ENCODE measurements around the gene PGPEP1. TPM values are rescaled to one million over a fixed set of nuclear protein-coding genes. Genes with fewer than 3 reads are reported as not detected.

PGPEP1 gene
- polyA plus RNA-seq, 3 donors, result 10.3 to 25.1 (median 10.3) TPM

- intact Hi-C loops (cut with micrococcal nuclease), result loop anchor here in 1 of 2 donors (1.0 kb wide), 1 partner anchor 10 kb away; no protein-coding TSS in a partner anchor
- H3K27ac ChIP-seq (ENCODE audit: low read depth in 1 of 2, low read length in 2 of 2), result peak overlapping the region in 1 of 2 donors; percentile 43
- no peak for DNase-seq
- H3K9ac ChIP-seq (ENCODE audit: insufficient read depth, low read length, poor library complexity, severe bottlenecking), result no peak overlapping the region
- no peak overlapping the region for H3K4me3 Mint-ChIP-seq
- WGBS (ENCODE audit: insufficient coverage), result no CpG with 5 or more reads among the region's 4 CpGs
- H3K9me3 ChIP-seq (replicated peaks in 1 of 2; ENCODE audit: control insufficient read depth in 1 of 2, insufficient read depth in 1 of 2, low read length in 2 of 2), result no peaks in the 10 kb centered on the region
- H3K27ac Mint-ChIP-seq, result peak overlapping the region in 4 of 7 donors; percentile 28 to 41 (median 36)
- H4K20me1 ChIP-seq (ENCODE audit: insufficient read depth, low read length), result no peaks in the 10 kb centered on the region
- H3K27me3 Mint-ChIP-seq (ENCODE audit: low read depth in 3 of 3), result peaks cover 0 to 5% (median 0%) of the 10 kb centered on the region in 3 donors
- H3K4me1 Mint-ChIP-seq, result peaks cover 47% of the 10 kb centered on the region
- peaks cover 5 to 6% of the 10 kb centered on the region in 2 donors for H3K36me3 ChIP-seq (replicated peaks in 1 of 2; ENCODE audit: control insufficient read depth in 1 of 2, insufficient read depth in 2 of 2, low read length in 2 of 2)
- no peak overlapping the region for H3K4me2 ChIP-seq (replicated peaks; ENCODE audit: extremely low read depth, low read length, poor library complexity, severe bottlenecking)
- peaks cover 50 to 57% of the 10 kb centered on the region in 2 donors for H3K4me1 ChIP-seq (ENCODE audit: control insufficient read depth in 1 of 2, insufficient read depth in 2 of 2, low read length in 2 of 2)
- H3K9me3 Mint-ChIP-seq, result peaks cover 0 to 3% (median 0%) of the 10 kb centered on the region in 7 donors
- no peak overlapping the region for H2AFZ ChIP-seq (ENCODE audit: insufficient read depth, low read depth, low read length, poor library complexity, severe bottlenecking)
- no peaks in the 10 kb centered on the region for H3K27me3 ChIP-seq (ENCODE audit: control insufficient read depth in 2 of 2, insufficient read depth in 2 of 2, low read length in 2 of 2)
- TF ChIP-seq CTCF (IDR thresholded peaks at IDR 0.05), result no peak
- no peaks in the 10 kb centered on the region for H3K79me2 ChIP-seq (ENCODE audit: insufficient read depth, low read length)
- H3K4me3 ChIP-seq (replicated peaks in 1 of 3; ENCODE audit: low read depth in 2 of 3, low read length in 3 of 3), result no peak overlapping the region
- peaks cover 1 to 4% of the 10 kb centered on the region in 2 donors for H3K36me3 Mint-ChIP-seq
Measured at GRCh38 chr19:18301718-18302111, 38.7 kb upstream of the PGPEP1 start.

GRCh38 chr19:18304208-18304457 lies 36.3 kb upstream of the PGPEP1 start:
- WGBS (ENCODE audit: insufficient coverage), result 6% methylated on average over 2 of the region's 2 CpGs
- Mint-ChIP-seq H3K9me3 (peaks cover 0 to 3% (median 0%) of the 10 kb centered on the region in 7 donors), H3K27me3 (ENCODE audit: low read depth in 3 of 3) (no peaks in the 10 kb centered on the region), H3K4me3 (peak overlapping the region; percentile 88 to 92), H3K27ac (peak overlapping the region; percentile 97 to 100 (median 99)), H3K4me1 (peaks cover 42% of the 10 kb centered on the region), H3K36me3 (peaks cover 13 to 20% of the 10 kb centered on the region in 2 donors)
- peak in 2 of 3 donors; percentile 15 to 31 for DNase-seq
- no peaks in the 10 kb centered on the region for H4K20me1 ChIP-seq (ENCODE audit: insufficient read depth, low read length)
- H3K9ac ChIP-seq (ENCODE audit: insufficient read depth, low read length, poor library complexity, severe bottlenecking), result peak overlapping the region; percentile 85
- peak overlapping the region; percentile 38 to 76 (median 45) for H3K4me3 ChIP-seq (replicated peaks in 1 of 3; ENCODE audit: low read depth in 2 of 3, low read length in 3 of 3)
- H3K4me1 ChIP-seq (ENCODE audit: control insufficient read depth in 1 of 2, insufficient read depth in 2 of 2, low read length in 2 of 2), result peaks cover 50 to 57% of the 10 kb centered on the region in 2 donors
- peak overlapping the region; percentile 79 for H3K4me2 ChIP-seq (replicated peaks; ENCODE audit: extremely low read depth, low read length, poor library complexity, severe bottlenecking)
- no peak overlapping the region for H2AFZ ChIP-seq (ENCODE audit: insufficient read depth, low read depth, low read length, poor library complexity, severe bottlenecking)
- no peak for TF ChIP-seq CTCF (IDR thresholded peaks at IDR 0.05)
- no peaks in the 10 kb centered on the region for H3K9me3 ChIP-seq (replicated peaks in 1 of 2; ENCODE audit: control insufficient read depth in 1 of 2, insufficient read depth in 1 of 2, low read length in 2 of 2)
- intact Hi-C loops (cut with micrococcal nuclease), result loop anchor here (2.0 kb wide), 2 partner anchors 15 to 21 kb away; no protein-coding TSS in a partner anchor
- peaks cover 13 to 29% of the 10 kb centered on the region in 2 donors for H3K36me3 ChIP-seq (replicated peaks in 1 of 2; ENCODE audit: control insufficient read depth in 1 of 2, insufficient read depth in 2 of 2, low read length in 2 of 2)
- no peaks in the 10 kb centered on the region for H3K79me2 ChIP-seq (ENCODE audit: insufficient read depth, low read length)
- no peaks in the 10 kb centered on the region for H3K27me3 ChIP-seq (ENCODE audit: control insufficient read depth in 2 of 2, insufficient read depth in 2 of 2, low read length in 2 of 2)
- H3K27ac ChIP-seq (ENCODE audit: low read depth in 1 of 2, low read length in 2 of 2), result peak overlapping the region; percentile 87 to 98

All from CD14-positive monocyte (primary cell).